ENCODE data around the gene PATJ.
"Not testable (repeated sequence)": the region's sequence is repeated elsewhere in the genome, so short reads cannot be mapped to it uniquely, and the experiment has no call there.

DNA sequence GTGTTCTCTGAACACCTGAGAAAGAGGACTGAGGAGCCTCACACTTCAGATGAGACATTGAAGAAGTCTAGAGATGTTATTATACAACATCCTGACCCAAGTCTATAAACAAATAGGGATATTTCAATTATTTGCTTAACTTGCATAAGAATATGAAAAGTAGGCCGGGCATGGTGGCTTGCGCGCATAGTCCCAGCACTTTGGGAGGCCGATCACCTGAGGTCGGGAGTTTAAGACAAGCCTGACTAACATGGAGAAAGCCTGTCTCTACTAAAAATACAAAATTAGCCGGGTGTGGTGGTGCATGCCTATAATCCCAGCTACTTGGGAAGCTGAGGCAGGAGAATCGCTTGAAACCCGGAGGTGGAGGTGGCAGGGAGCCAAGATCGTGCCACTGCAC, 478.2 kb downstream of the PATJ start:
- TF ChIP-seq, protein P1, sequence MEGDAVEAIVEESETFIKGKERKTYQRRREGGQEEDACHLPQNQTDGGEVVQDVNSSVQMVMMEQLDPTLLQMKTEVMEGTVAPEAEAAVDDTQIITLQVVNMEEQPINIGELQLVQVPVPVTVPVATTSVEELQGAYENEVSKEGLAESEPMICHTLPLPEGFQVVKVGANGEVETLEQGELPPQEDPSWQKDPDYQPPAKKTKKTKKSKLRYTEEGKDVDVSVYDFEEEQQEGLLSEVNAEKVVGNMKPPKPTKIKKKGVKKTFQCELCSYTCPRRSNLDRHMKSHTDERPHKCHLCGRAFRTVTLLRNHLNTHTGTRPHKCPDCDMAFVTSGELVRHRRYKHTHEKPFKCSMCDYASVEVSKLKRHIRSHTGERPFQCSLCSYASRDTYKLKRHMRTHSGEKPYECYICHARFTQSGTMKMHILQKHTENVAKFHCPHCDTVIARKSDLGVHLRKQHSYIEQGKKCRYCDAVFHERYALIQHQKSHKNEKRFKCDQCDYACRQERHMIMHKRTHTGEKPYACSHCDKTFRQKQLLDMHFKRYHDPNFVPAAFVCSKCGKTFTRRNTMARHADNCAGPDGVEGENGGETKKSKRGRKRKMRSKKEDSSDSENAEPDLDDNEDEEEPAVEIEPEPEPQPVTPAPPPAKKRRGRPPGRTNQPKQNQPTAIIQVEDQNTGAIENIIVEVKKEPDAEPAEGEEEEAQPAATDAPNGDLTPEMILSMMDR (IDR thresholded peaks at IDR 0.05 in 2 of 3, conservative IDR thresholded peaks at IDR 0.05 in 1 of 3; ENCODE audit: borderline replicate concordance in 1 of 3, insufficient read depth in 1 of 3, low read depth in 2 of 3, low read length in 2 of 3): not testable (repeated sequence)
- TF ChIP-seq EZH2phosphoT487 (IDR thresholded peaks at IDR 0.05; ENCODE audit: borderline replicate concordance); JUND (IDR thresholded peaks at IDR 0.05); POLR2A (IDR thresholded peaks at IDR 0.05; ENCODE audit: borderline replicate concordance, extremely low read depth, insufficient read depth, insufficient read length): not testable (repeated sequence)
